GM21447 (cell line): ENCODE measurements around the gene SOS1.

Experiments
- ATAC-seq: cut with Tn5 transposase; IDR thresholded peaks from one replicate; pipeline ENCODE4 v1.9.1; 2021; ENCODE audit not compliant: unreplicated experiment

Gene SOS1

GRCh38 chr2:38935568-38936172, 185.2 kb downstream of the SOS1 start:
- ATAC-seq = no peak

GRCh38 chr2:38934742-38935141, 186.1 kb downstream of the SOS1 start:
- no peak for ATAC-seq

- no peak for ATAC-seq
These were observed 187.2 kb downstream of the SOS1 start for GRCh38 chr2:38933653-38934052.

- ATAC-seq = no peak
These were observed 188.3 kb downstream of the SOS1 start for GRCh38 chr2:38932586-38932985.
